GM21390 (cell line): ENCODE measurements around the gene CCDC97.
A peak's percentile ranks its signal among the peaks of the same experiment; 100 is the strongest.
"Not testable (repeated sequence)": the region's sequence is repeated elsewhere in the genome, so short reads cannot be mapped to it uniquely, and the experiment has no call there.

Experiments
- ATAC-seq: cut with Tn5 transposase; IDR thresholded peaks from one replicate; pipeline ENCODE4 v1.9.1; 2021; ENCODE audit not compliant: unreplicated experiment

The CCDC97 gene

GRCh38 chr19:41310033-41310831, at the start of gene CCDC97:
Gene CCDC97, plus strand, starts transcription at chr19:41310172. Its CDS starts 139 bp downstream, at chr19:41310311.
- ATAC-seq = peak; percentile 64

- ATAC-seq = no peak
Measured at GRCh38 chr19:41261474-41262190, 48.3 kb upstream of the CCDC97 start.

- ATAC-seq = peak; percentile 6
Measured at GRCh38 chr19:41263042-41263849, 46.7 kb upstream of the CCDC97 start.

GRCh38 chr19:41263850-41264580, 46.0 kb upstream of the CCDC97 start, which contains the start of gene HNRNPUL1:
Gene HNRNPUL1, plus strand, starts transcription at chr19:41264372. Its CDS starts 132 bp downstream, at chr19:41264504.
- ATAC-seq = peak; percentile 59

GRCh38 chr19:41264581-41265394, 45.2 kb upstream of the CCDC97 start:
- no peak for ATAC-seq

GRCh38 chr19:41265395-41266153, 44.4 kb upstream of the CCDC97 start:
- no peak for ATAC-seq

- no peak for ATAC-seq
Measured at GRCh38 chr19:41269055-41269454, 40.9 kb upstream of the CCDC97 start.

- ATAC-seq = no peak
Measured at GRCh38 chr19:41269571-41269970, 40.4 kb upstream of the CCDC97 start.

- no peak for ATAC-seq
Measured at GRCh38 chr19:41273076-41273475, 36.9 kb upstream of the CCDC97 start.

- no peak for ATAC-seq
Measured at GRCh38 chr19:41274802-41275201, 35.2 kb upstream of the CCDC97 start.

GRCh38 chr19:41276231-41276630, 33.7 kb upstream of the CCDC97 start:
- no peak for ATAC-seq

GRCh38 chr19:41278478-41278877, 31.5 kb upstream of the CCDC97 start:
- no peak for ATAC-seq

- ATAC-seq = no peak
Measured at GRCh38 chr19:41288673-41289530, 21.1 kb upstream of the CCDC97 start.

- not testable (repeated sequence) for ATAC-seq
Measured at GRCh38 chr19:41289814-41290213, 20.2 kb upstream of the CCDC97 start.

- no peak for ATAC-seq
Measured at GRCh38 chr19:41294393-41294792, 15.6 kb upstream of the CCDC97 start.

- no peak for ATAC-seq
Measured at GRCh38 chr19:41295499-41295898, 14.5 kb upstream of the CCDC97 start.

- no peak for ATAC-seq
Measured at GRCh38 chr19:41296433-41296871, 13.5 kb upstream of the CCDC97 start.
